ENCODE results near the gene GDPD5.

The GDPD5 gene

DNA sequence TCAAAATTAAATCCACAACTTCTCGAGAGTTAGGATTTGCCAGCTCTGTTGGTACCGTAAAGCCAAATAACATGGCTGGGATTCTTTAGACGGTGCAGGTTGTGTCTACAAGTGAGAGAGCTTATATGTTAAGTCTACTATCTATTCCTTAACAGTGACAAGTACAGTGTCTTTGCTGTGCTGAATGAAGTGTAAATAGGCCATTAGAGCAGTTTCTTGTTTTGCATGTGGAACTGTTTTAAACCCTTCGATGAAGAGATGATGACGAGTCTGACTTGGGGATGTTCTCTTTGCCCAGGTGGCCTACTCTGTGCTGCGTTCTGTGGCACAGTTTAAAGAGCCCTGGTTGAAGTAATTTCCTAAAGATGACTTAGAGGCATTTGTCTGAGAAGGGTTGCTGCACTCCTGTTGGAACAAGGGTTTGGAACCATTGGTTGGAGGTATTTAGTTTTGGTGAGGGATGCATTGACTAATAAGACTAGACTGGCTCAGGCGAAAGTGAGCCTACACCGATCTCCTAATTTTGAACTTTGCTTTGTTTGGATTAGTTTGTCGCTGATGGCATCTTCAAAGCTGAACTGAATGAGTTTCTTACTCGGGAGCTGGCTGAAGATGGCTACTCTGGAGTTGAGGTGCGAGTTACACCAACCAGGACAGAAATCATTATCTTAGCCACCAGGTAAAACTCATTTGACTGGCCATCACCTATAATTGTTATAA, 125.4 kb downstream of the GDPD5 start:
- DNase-seq (ENCODE audit: low spot score) = no peak

GRCh38 chr11:75399344-75400145, 126.2 kb downstream of the GDPD5 start, which contains the start of gene RPS3:
Gene RPS3 (plus strand): TSS chr11:75399518. CDS start chr11:75399548, 30 bp downstream.
- DNase-seq (ENCODE audit: low spot score) = peak; percentile 85

DNA sequence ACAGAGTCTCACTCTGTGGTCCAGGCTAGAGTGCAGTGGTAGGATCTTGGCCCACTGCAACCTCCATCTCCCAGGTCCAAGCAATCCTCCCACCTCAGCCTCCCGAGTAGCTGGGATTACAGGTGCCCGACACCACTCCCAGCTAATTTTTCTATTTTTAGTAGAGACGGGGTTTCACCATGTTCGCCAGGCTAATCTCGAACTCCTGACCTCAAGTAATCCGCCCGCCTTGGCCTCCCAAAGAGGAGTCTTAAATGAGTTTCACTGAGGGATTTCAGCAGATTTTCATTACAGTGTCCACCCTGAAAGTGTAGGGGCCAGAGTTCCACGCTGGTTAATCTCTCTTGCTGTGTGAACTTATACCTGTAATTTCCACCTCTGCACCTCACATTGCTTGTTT, 126.8 kb downstream of the GDPD5 start:
- DNase-seq (ENCODE audit: low spot score) = no peak

DNA sequence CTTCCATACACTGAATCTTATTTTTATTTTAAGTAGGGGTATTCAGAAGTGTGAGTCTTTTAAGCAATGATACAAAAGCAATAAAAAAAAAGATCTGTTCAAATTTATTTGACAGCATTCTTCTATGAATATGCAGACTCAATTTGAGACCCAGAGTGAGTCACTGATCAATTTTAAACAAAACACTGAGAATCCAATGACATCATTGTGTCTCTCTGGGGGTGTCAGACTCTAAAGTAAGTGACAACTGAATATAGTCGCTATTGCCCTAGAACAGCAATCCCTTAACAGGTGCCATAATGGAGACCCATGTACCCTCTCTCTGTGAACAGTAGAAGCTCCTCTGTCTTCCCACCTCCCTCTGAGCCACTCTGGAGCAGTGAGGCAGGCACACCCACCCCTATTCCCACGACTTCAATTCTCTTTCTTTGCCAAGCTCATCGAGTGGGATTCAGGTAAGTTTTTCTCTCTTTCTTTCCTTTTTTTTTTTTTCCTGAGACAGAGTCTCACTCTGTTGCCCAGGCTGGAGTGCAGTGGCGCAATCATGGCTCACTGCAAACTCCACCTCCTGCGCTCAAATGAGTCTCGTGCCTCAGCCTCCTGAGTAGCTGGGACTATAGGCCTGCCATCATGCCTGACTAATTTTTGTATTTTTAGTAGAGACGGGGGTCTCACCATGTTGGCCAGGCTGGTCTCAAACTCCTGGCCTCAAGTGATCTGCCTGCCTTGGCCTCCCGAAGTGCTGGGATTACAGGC, 131.5 kb downstream of the GDPD5 start:
- no peak for DNase-seq (ENCODE audit: low spot score)

DNA sequence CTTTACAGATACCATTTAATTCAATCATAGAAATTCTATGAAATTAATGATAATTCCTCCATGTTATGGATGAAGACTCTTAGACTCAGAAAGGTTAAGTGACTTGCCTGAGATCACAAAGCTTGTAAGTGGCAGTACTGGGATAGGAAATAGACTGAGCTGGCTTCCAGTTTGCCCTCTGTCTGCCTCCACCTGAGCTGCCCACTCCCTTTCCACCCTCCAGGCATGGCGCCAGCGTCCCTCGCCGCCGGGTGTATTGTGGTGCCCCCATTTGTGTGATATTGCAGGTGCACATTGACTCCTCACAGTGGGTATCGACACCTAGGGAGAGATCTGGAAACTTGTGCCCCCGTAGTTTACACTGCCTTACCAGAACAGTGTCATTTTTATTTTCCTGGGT, 135.8 kb downstream of the GDPD5 start:
- no peak for DNase-seq (ENCODE audit: low spot score)

DNA sequence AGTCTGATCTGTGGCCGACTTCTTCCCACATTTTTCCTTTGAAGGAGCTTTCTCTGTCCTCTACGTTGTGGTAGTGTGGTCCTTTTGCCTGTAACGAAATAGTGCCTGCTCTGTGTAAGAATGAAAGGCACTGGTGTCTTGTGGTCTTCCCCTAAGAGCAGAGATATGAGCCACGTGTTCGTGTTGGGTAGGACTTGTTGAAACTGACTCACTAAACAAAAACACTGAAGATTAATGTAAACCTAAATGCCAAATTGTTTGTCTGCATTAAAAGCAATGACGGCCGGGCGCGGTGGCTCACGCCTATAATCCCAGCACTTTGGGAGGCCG, 136.5 kb downstream of the GDPD5 start:
- DNase-seq (ENCODE audit: low spot score) = no peak

DNA sequence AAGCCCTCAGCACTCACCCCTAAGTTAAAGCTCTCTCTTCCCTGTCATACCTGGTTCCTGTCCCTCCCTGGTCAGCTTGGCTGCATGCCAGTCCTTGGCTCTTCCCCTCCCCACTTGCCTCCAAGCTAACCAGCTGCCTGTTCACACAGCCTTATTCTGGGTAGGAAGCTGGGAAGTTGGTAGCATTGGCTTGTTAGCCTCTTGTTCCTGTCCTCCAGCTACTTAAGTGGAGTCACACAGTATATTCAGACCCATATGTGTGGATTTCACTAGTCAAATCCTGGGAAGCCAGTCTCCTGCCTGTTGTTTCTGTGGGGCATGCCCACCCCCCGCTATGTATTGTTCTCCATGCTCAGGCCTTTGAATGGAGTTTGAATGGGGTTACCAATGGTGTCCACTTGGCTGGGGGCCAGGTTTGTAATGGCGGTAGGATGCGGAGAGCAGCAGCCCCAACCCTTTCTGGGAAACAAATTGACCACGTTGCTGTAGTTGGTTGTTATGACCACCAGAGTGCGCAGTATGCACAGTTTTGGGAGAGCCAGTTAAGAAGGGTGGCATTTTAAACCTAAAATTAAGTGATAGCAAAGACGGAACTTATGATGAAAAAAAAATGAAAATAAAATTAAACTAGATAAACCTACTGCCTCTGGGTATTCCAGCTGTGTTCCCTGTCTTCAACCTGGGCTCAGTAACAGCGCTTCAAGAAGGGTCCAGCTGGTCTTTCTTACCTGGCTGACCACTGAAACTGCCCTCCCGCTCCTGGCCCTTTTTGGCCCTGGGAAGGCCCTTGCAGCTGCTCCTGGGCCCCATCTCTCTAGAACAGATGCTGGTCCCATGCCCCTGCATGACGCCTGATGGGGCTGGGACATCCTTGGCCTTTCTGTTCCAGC, 137.1 kb downstream of the GDPD5 start:
- DNase-seq (ENCODE audit: low spot score) = peak; percentile 75

GRCh38 chr11:75387736-75388294, 137.9 kb downstream of the GDPD5 start:
- DNase-seq (ENCODE audit: low spot score) = no peak

- no peak for DNase-seq (ENCODE audit: low spot score)
These were observed 138.7 kb downstream of the GDPD5 start for GRCh38 chr11:75386942-75387630.
